Mucosa of rectum (tissue), 2 donors: ENCODE data around the gene PIK3CG.
"Not testable (repeated sequence)": the region's sequence is repeated elsewhere in the genome, so short reads cannot be mapped to it uniquely, and the experiment has no call there.

Experiments
- H3K27ac ChIP-seq, 2 donors: one replicate each; pipeline ENCODE4 v1.7.0; 2013; ENCODE audit warnings: inconsistent platforms in 2 of 2, low read depth in 2 of 2, low read length in 2 of 2
- H3K27me3 ChIP-seq, 2 donors: one replicate each; pipeline ENCODE4 v1.7.0; 2013; ENCODE audit warnings: low read length in 2 of 2; ENCODE audit not compliant: control insufficient read depth in 2 of 2, insufficient read depth in 2 of 2
- H3K36me3 ChIP-seq, 2 donors: one replicate each; pipeline ENCODE4 v1.7.0; 2013; ENCODE audit warnings: low read length in 2 of 2; ENCODE audit not compliant: control insufficient read depth in 2 of 2, insufficient read depth in 2 of 2
- H3K4me1 ChIP-seq, 2 donors: one replicate each; pipeline ENCODE4 v1.7.0; 2013; ENCODE audit warnings: low read length in 2 of 2, mild to moderate bottlenecking in 1 of 2; ENCODE audit not compliant: control insufficient read depth in 2 of 2, insufficient read depth in 2 of 2
- H3K4me3 ChIP-seq, 2 donors: one replicate each; pipeline ENCODE4 v1.7.0; 2013; ENCODE audit warnings: low read length in 2 of 2
- H3K9ac ChIP-seq, 2 donors: one replicate each; pipeline ENCODE4 v1.7.0; 2013; ENCODE audit warnings: low read length in 2 of 2, low read depth in 1 of 2, mild to moderate bottlenecking in 1 of 2
- H3K9me3 ChIP-seq, 2 donors: one replicate each; pipeline ENCODE4 v1.7.0; 2013; ENCODE audit warnings: low read length in 2 of 2; ENCODE audit not compliant: control insufficient read depth in 2 of 2
- donor health status: healthy.
- donor health status: Normal muscosa, but diverticular disease.

The PIK3CG gene

DNA sequence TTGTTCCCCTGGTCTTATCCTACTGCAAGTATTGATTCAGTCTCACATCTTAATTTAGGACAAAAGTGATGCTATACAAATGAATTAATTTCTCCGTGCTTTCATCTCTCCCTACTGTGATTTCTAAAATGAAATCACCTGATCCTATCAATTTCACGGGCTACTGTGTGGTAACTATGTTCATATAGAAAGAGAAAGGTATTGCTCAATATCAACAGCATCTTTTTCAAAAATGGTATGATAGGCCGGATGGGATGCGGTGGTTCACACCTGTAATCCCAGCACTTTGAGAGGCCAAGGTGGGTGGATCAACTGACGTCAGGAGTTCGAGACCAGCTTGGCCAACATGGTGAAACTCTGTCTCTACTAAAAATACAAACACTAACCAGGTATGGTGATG, 71.2 kb downstream of the PIK3CG start:
- Histone ChIP-seq H3K9me3 (no peaks in the 10 kb centered on the region), H3K4me1 (no peaks in the 10 kb centered on the region), H3K4me3 (no peak overlapping the region), H3K9ac (no peak overlapping the region), H3K27ac (no peak overlapping the region), H3K27me3 (no peaks in the 10 kb centered on the region), H3K36me3 (no peaks in the 10 kb centered on the region)

- H3K4me3 ChIP-seq, H3K4me1 ChIP-seq, H3K27ac ChIP-seq, H3K9me3 ChIP-seq, H3K9ac ChIP-seq, H3K27me3 ChIP-seq, H3K36me3 ChIP-seq: not testable (repeated sequence)
Observed at GRCh38 chr7:106938122-106938521, 73.0 kb downstream of the PIK3CG start.

DNA sequence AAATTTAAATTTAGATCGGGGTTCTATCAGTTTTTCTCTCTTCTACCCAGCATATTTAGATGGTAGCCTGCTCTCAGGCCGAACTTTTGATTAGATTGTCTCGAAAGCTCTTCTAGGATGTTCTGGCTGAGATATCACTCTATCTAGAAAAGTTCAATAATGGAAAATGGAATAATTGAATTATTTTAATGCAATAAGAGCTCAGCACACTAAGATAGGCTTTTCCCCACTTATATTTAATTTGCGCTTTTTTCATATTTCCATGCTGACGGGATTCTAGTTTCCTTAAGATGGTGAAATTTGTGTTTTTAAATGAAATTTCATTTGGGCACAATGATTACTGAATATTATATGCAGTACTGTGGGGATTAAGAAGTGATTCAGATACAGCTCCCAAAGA, 73.7 kb downstream of the PIK3CG start:
- Histone ChIP-seq H3K4me1 (no peaks in the 10 kb centered on the region), H3K9ac (no peak overlapping the region), H3K27me3 (no peaks in the 10 kb centered on the region), H3K4me3 (no peak overlapping the region), H3K9me3 (no peaks in the 10 kb centered on the region), H3K36me3 (no peaks in the 10 kb centered on the region), H3K27ac (no peak overlapping the region)

GRCh38 chr7:106944035-106944665, 79.1 kb downstream of the PIK3CG start:
- Histone ChIP-seq H3K4me1 (no peaks in the 10 kb centered on the region), H3K4me3 (no peak overlapping the region), H3K9me3 (no peaks in the 10 kb centered on the region), H3K27ac (no peak overlapping the region), H3K9ac (no peak overlapping the region), H3K36me3 (no peaks in the 10 kb centered on the region), H3K27me3 (no peaks in the 10 kb centered on the region)

GRCh38 chr7:106947244-106947728, 82.2 kb downstream of the PIK3CG start:
- no peaks in the 10 kb centered on the region for H3K9me3 ChIP-seq
- H3K9ac ChIP-seq: no peak overlapping the region
- no peak overlapping the region for H3K4me3 ChIP-seq
- no peaks in the 10 kb centered on the region for H3K27me3 ChIP-seq
- H3K4me1 ChIP-seq: no peaks in the 10 kb centered on the region
- no peaks in the 10 kb centered on the region for H3K36me3 ChIP-seq
- H3K27ac ChIP-seq: no peak overlapping the region

DNA sequence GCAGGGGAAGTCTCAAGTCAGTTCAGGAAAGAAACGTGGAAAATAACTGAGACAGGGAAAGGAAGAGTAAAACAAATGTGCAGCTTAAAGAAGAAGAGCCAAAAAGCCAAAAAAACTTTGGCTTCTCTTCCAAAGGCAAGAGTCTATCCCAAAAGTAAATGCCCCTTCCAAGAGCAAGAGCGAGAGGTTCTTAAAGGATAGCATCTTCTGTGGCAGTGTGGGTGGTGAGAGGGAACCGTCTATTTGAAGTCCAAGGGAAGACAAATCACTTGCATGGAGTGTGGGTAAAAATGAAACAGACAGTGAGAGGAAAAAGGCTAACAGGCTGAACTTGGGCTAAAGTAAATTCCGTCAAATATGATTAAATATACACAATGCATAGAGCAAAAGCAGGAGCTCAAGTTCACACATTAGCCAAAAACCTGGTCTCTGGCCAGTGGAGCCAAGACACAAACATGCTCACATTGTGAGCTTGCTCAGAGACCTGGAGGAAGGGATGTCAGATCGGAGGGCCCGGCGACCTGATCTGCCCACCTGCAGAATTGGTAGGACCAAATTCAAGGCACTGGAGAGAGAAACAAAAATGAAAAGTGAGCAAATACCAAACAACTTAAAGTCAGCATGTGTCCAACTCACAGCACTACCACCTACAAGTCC, 87.0 kb downstream of the PIK3CG start:
- Histone ChIP-seq H3K4me3 (no peak overlapping the region), H3K36me3 (no peaks in the 10 kb centered on the region), H3K27ac (no peak overlapping the region), H3K9me3 (no peaks in the 10 kb centered on the region), H3K9ac (no peak overlapping the region), H3K4me1 (no peaks in the 10 kb centered on the region), H3K27me3 (no peaks in the 10 kb centered on the region)

GRCh38 chr7:106952658-106953231, 87.7 kb downstream of the PIK3CG start:
- H3K27me3 ChIP-seq: no peaks in the 10 kb centered on the region
- no peaks in the 10 kb centered on the region for H3K9me3 ChIP-seq
- H3K36me3 ChIP-seq: no peaks in the 10 kb centered on the region
- H3K4me3 ChIP-seq: no peak overlapping the region
- H3K9ac ChIP-seq: no peak overlapping the region
- no peak overlapping the region for H3K27ac ChIP-seq
- no peaks in the 10 kb centered on the region for H3K4me1 ChIP-seq

GRCh38 chr7:106954840-106955239, 89.8 kb downstream of the PIK3CG start:
- H3K4me3 ChIP-seq: no peak overlapping the region
- H3K36me3 ChIP-seq: no peaks in the 10 kb centered on the region
- H3K9me3 ChIP-seq: no peaks in the 10 kb centered on the region
- H3K4me1 ChIP-seq: no peaks in the 10 kb centered on the region
- no peak overlapping the region for H3K9ac ChIP-seq
- no peaks in the 10 kb centered on the region for H3K27me3 ChIP-seq
- no peak overlapping the region for H3K27ac ChIP-seq

DNA sequence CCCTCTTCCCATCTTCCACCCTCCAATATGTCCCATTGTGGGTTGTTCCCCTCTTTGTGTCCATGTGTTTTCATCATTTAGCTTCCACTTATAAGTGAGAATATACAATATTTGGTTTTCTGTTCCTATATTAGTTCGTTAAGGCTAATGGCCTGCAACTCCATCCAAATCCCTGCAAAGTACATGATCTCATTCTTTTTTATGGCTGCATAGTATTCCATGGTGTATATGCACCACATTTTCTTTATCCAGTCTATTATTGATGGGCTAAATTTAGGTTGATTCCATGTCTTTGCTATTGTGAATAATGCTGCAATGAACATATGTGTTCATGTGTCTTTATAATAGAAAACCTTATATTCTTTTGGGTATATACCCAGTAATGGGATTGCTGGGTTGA, 90.8 kb downstream of the PIK3CG start:
- H3K4me3 ChIP-seq, H3K9me3 ChIP-seq, H3K9ac ChIP-seq, H3K27me3 ChIP-seq, H3K27ac ChIP-seq, H3K4me1 ChIP-seq, H3K36me3 ChIP-seq: not testable (repeated sequence)
